Esophagus muscularis mucosa (tissue), 4 donors: ENCODE measurements around the gene CLEC4C.

Experiments used
- EP300 ChIP-seq: sonication (generic); formaldehyde crosslinking; IDR thresholded peaks from one replicate; pipeline ENCODE4 v1.6.1; 2017; ENCODE audit warnings: antibody characterized with exemption
- POLR2A ChIP-seq: fragments of 450-650 bp; IDR thresholded peaks from one replicate; pipeline ENCODE4 v1.6.1; 2017; ENCODE audit warnings: antibody characterized with exemption, moderate library complexity, mild to moderate bottlenecking, low read depth
- POLR2AphosphoS5 ChIP-seq, 2 donors: sonication (generic); formaldehyde crosslinking; IDR thresholded peaks; one replicate each; pipeline ENCODE4 v1.6.1; 2017; ENCODE audit warnings: antibody characterized with exemption in 2 of 2
- TF ChIP-seq, protein P1 (sequence below), 3 experiments: fragments of 200-600 bp in 2 of 3; fragments of 450-650 bp in 1 of 3; sonication (generic) in 2 of 3; IDR thresholded peaks; one replicate each; pipeline ENCODE4 v1.5.1; 2017 to 2019; ENCODE audit warnings: antibody characterized with exemption in 3 of 3, mild to moderate bottlenecking in 2 of 3, moderate library complexity in 1 of 3

DNA sequence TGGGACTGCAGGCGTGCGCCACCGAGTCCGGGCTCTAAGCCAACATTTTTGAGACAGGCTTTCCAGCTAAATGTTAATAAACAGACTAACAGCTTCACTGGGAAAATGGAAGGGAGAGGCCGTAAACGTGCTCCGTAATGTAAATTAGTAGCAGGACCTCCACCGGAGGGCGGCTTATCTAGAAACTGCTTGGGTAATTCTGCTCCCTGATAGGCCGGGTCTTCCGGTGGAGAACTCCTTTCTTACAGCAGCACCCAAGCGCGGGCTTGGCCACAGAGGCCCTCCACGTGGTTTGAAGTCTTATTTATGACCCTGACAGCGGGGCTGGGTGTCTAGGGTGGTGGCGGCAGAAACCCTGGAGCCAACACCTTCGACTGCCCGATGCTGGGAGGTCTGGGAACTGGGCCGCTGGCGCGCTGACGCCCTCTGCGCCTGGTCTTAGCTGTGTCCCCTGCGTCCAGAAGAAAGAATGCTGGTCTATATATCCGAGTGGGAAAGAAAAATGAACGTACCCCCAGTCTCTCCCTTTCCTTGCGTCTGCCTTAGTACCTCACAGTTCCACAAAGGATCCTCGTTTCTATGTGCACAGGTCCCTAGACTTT is 34.2 kb downstream of the CLEC4C start:
- TF ChIP-seq, protein P1, sequence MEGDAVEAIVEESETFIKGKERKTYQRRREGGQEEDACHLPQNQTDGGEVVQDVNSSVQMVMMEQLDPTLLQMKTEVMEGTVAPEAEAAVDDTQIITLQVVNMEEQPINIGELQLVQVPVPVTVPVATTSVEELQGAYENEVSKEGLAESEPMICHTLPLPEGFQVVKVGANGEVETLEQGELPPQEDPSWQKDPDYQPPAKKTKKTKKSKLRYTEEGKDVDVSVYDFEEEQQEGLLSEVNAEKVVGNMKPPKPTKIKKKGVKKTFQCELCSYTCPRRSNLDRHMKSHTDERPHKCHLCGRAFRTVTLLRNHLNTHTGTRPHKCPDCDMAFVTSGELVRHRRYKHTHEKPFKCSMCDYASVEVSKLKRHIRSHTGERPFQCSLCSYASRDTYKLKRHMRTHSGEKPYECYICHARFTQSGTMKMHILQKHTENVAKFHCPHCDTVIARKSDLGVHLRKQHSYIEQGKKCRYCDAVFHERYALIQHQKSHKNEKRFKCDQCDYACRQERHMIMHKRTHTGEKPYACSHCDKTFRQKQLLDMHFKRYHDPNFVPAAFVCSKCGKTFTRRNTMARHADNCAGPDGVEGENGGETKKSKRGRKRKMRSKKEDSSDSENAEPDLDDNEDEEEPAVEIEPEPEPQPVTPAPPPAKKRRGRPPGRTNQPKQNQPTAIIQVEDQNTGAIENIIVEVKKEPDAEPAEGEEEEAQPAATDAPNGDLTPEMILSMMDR (IDR thresholded peaks at IDR 0.05) = no peak
- TF ChIP-seq POLR2A (no peak), POLR2AphosphoS5 (IDR thresholded peaks at IDR 0.05) (no peak), EP300 (no peak)
